DND-41 (cell line): ENCODE data around the gene PGRMC1.

Experiments used
- ATAC-seq: fragments of 200-7000 bp; cut with Tn5 transposase; 3 replicates; pipeline ENCODE4 v1.9.1; 2021; ENCODE audit warnings: low read depth; ENCODE audit not compliant: insufficient read depth
- DNase-seq: peaks from one replicate; pipeline ENCODE4 v3.0.0-alpha.2; 2020
- H2AFZ ChIP-seq: 2 replicates; pipeline ENCODE4 v1.6.0; 2012; ENCODE audit warnings: low read depth, low read length
- H3K27ac ChIP-seq: 2 replicates; pipeline ENCODE4 v1.5.1; 2012; ENCODE audit warnings: low read length, inconsistent platforms
- H3K27me3 ChIP-seq: fragments of 200-600 bp; sonication (generic); 2 replicates; pipeline ENCODE4 v1.6.0; 2012; ENCODE audit warnings: low read length, mild to moderate bottlenecking, inconsistent platforms; ENCODE audit not compliant: insufficient read depth, poor library complexity
- H3K36me3 ChIP-seq: 2 replicates; pipeline ENCODE4 v1.5.1; 2012; ENCODE audit warnings: low read length, inconsistent platforms; ENCODE audit not compliant: insufficient read depth
- H3K4me1 ChIP-seq: 2 replicates; pipeline ENCODE4 v1.5.1; 2012; ENCODE audit warnings: mild to moderate bottlenecking, low read length; ENCODE audit not compliant: insufficient read depth
- H3K4me2 ChIP-seq: 2 replicates; pipeline ENCODE4 v1.6.0; 2012; ENCODE audit warnings: mild to moderate bottlenecking, moderate library complexity, low read length, inconsistent platforms; ENCODE audit not compliant: insufficient read depth
- H3K4me3 ChIP-seq, 2 experiments: fragments of 200-600 bp in 1 of 2; shearing (Covaris generic) in 1 of 2; 2 replicates each; pipeline ENCODE4 v1.5.1; 2012 to 2016; ENCODE audit warnings: inconsistent platforms in 2 of 2, low read length in 2 of 2, mild to moderate bottlenecking in 2 of 2, low read depth in 1 of 2, moderate library complexity in 1 of 2
- H3K79me2 ChIP-seq: 2 replicates; pipeline ENCODE4 v1.6.0; 2012; ENCODE audit warnings: low read length, inconsistent platforms; ENCODE audit not compliant: insufficient read depth
- H3K9ac ChIP-seq: 2 replicates; pipeline ENCODE4 v1.6.0; 2012; ENCODE audit warnings: low read depth, mild to moderate bottlenecking, inconsistent platforms, low read length, moderate library complexity
- H3K9me3 ChIP-seq: 2 replicates; pipeline ENCODE4 v1.5.1; 2012; ENCODE audit warnings: low read length, moderate library complexity, mild to moderate bottlenecking, inconsistent platforms; ENCODE audit not compliant: insufficient read depth, severe bottlenecking
- H4K20me1 ChIP-seq: 2 replicates; pipeline ENCODE4 v1.6.0; 2012; ENCODE audit warnings: low read length; ENCODE audit not compliant: insufficient read depth
- CTCF ChIP-seq: IDR thresholded peaks from 2 replicates; pipeline ENCODE4 v1.5.1; 2012; ENCODE audit warnings: borderline replicate concordance, low read length, moderate library complexity, mild to moderate bottlenecking; ENCODE audit not compliant: poor library complexity, severe bottlenecking; ENCODE audit errors: extremely low read depth
- EZH2 ChIP-seq: IDR thresholded peaks from 3 replicates; pipeline ENCODE4 v1.6.1; 2012; ENCODE audit warnings: borderline replicate concordance, low read depth, mild to moderate bottlenecking, moderate library complexity, low read length, inconsistent platforms; ENCODE audit not compliant: severe bottlenecking

Gene PGRMC1

GRCh38 chrX:119189115-119189514 lies 47.0 kb upstream of the PGRMC1 start:
- Histone ChIP-seq H3K4me1 (no peaks in the 10 kb centered on the region), H4K20me1 (no peaks in the 10 kb centered on the region), H3K4me3 (no peak overlapping the region), H3K27me3 (no peaks in the 10 kb centered on the region), H2AFZ (no peak overlapping the region), H3K9ac (no peak overlapping the region), H3K9me3 (no peaks in the 10 kb centered on the region), H3K36me3 (no peaks in the 10 kb centered on the region), H3K27ac (no peak overlapping the region), H3K79me2 (no peaks in the 10 kb centered on the region), H3K4me2 (no peak overlapping the region)
- ATAC-seq, result no peak
- DNase-seq, result no peak
- TF ChIP-seq EZH2, result no peak
- TF ChIP-seq CTCF, result no peak

- Histone ChIP-seq H4K20me1 (no peaks in the 10 kb centered on the region), H3K9me3 (no peaks in the 10 kb centered on the region), H2AFZ (no peak overlapping the region), H3K4me1 (no peaks in the 10 kb centered on the region), H3K36me3 (no peaks in the 10 kb centered on the region), H3K79me2 (no peaks in the 10 kb centered on the region), H3K4me2 (no peak overlapping the region), H3K9ac (no peak overlapping the region), H3K27ac (no peak overlapping the region), H3K4me3 (no peak overlapping the region), H3K27me3 (no peaks in the 10 kb centered on the region)
- DNase-seq, result no peak
- no peak for TF ChIP-seq EZH2
- no peak for TF ChIP-seq CTCF
- no peak for ATAC-seq
Measured at GRCh38 chrX:119189595-119189994, 46.5 kb upstream of the PGRMC1 start.

- ATAC-seq, result no peak
- no peak overlapping the region for H3K27ac ChIP-seq
- H4K20me1 ChIP-seq, result no peaks in the 10 kb centered on the region
- H2AFZ ChIP-seq, result no peak overlapping the region
- H3K9ac ChIP-seq, result no peak overlapping the region
- H3K4me1 ChIP-seq, result no peaks in the 10 kb centered on the region
- no peaks in the 10 kb centered on the region for H3K27me3 ChIP-seq
- no peak overlapping the region for H3K4me3 ChIP-seq
- no peak overlapping the region for H3K4me2 ChIP-seq
- no peaks in the 10 kb centered on the region for H3K79me2 ChIP-seq
- DNase-seq, result no peak
- no peaks in the 10 kb centered on the region for H3K9me3 ChIP-seq
- TF ChIP-seq CTCF, result no peak
- TF ChIP-seq EZH2, result no peak
- H3K36me3 ChIP-seq, result no peaks in the 10 kb centered on the region
Measured at GRCh38 chrX:119190091-119190681, 45.9 kb upstream of the PGRMC1 start.

GRCh38 chrX:119190831-119191230 lies 45.3 kb upstream of the PGRMC1 start:
- ATAC-seq (no peak), DNase-seq (no peak)
- H3K27me3 ChIP-seq, result no peaks in the 10 kb centered on the region
- H2AFZ ChIP-seq, result no peak overlapping the region
- H3K27ac ChIP-seq, result no peak overlapping the region
- no peaks in the 10 kb centered on the region for H4K20me1 ChIP-seq
- TF ChIP-seq CTCF (no peak), EZH2 (no peak)
- no peaks in the 10 kb centered on the region for H3K36me3 ChIP-seq
- no peaks in the 10 kb centered on the region for H3K4me1 ChIP-seq
- H3K9me3 ChIP-seq, result no peaks in the 10 kb centered on the region
- no peaks in the 10 kb centered on the region for H3K79me2 ChIP-seq
- H3K4me2 ChIP-seq, result no peak overlapping the region
- no peak overlapping the region for H3K4me3 ChIP-seq
- H3K9ac ChIP-seq, result no peak overlapping the region
